Activated CD4-positive, alpha-beta T cell treated with anti-CD3 and anti-CD28 coated beads for 4 hours (primary cell): Measurements from ENCODE around the gene ZNF407.

ENCODE experiments used
- DNase-seq, 2 donors: peaks; one replicate each; pipeline ENCODE4 v3.0.0-alpha.2; 2020

The ZNF407 gene

DNA sequence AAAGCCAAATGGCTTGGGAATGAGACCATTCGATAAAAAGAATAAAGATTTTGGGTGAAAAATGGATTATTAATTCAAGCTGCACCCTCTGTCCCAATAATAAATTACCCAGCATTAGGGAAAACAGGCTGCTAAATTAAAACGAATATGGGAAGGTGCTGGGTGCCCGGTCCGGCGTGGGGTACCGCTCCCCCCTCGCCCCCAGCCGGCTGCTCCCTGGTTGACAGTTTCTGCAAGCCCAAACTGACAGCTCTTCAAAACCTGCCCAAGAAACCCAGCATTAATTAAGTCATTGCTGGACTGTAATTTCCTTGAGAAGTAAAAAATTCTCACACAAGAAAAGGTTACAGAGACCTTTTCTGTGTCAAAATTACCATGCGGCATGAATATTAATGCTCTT, 512.6 kb downstream of the ZNF407 start:
- DNase-seq, result no peak

DNA sequence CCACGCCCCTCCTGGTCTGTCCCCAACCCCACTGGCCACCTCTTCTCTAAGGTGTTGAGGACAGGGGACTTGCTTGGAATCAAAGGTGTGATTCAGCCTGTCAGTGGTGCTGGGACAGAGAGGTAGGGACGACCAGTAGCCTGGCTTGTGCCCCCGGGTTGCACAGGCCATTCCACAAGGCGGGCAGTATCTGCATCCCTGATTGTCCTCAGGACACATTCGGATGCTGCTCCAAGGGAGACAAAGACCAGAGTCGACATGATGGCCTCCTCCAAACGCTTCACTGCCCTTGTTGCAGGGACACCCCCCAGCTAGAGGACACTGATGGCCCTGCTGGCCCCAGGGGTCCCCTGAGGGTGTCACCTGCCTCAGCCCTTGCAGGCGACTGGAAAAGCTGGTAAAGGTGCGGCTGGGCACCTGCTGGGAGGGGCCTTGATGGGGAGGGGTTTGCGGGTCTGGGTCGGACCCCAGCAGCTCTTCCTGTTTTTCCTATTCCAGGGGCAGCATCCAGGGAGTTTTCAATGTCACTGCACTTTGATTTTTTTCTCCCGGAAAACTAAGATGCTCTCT, 513.3 kb downstream of the ZNF407 start:
- no peak for DNase-seq

DNA sequence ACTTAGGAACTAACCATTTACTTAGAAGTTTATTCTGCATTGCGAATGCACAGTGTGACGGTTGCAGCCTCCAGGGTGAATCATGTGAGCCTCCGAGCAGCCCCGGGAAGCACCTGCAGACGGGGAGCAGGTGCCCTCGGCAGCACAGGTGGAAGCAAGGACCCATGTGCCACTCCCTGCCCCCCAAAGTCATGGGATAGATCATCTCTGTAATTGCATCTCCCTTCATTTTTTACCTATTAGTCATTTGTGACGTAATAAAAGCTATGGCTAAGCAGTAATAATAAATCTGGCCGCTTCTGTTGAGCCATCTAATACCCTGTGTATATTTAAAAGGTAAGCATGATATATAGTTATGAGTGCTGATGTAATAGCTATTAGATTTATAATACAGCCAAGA, 514.1 kb downstream of the ZNF407 start:
- DNase-seq, result no peak

DNA sequence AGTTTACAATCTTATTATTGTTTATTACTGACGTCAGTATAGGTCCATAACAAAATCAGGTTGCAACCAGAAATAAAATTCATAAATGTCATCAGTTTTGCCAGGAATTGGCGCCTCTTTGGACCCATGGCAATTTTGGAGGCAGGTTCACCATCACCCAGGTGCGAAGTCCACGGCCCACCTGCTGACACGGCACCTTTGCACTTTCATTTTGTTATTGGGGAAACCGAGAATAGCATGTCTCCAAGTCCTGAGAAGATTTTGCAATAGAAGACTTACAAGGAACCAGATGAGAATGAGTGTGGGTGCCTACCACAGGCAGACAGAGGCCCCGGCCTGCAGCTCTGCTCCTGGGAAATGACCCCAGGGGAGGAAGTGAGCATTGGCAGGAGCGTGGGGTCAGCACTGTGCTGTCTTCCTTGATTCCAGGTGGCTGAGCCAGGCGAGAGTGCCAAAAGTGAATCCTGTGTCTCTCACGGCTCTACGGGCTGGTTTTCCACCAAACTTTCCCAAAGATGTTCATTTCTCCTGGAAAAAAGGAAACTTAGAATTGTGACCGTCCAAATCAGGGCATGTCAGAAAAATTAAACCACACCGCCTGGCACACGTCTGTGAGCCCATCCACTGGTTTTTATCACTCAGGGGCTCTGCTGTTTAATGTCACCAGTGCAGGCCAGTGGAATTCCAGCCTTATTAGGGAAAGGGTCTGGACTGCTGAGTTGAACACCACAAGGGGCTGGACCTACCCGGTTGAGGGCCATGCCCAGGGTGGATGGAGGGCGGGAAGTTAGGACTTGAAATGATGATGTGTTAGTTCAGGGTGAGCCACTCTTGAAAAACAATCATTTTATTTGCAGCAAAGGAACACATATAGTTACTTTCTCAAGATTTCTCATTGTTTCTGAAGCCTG, 514.8 kb downstream of the ZNF407 start:
- DNase-seq, result no peak

DNA sequence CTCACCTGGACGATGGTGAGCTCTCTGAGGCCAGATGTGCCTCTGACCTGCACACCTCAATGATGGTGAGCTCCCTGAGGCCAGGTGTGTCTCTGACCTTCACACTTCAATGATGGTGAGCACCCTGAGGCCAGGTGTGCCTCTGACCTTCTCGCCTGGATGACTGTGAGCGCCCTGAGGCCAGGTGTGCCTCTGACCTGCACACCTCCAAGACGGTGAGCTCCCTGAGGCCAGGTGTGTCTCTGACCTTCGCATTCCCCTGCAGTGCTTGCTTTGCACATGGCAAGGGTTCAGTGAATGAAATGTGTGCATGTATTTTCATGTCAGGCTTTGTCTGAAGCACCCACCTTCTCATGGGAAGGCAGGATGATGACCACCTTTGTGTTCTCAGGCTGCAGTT, 515.8 kb downstream of the ZNF407 start:
- DNase-seq, result no peak

DNA sequence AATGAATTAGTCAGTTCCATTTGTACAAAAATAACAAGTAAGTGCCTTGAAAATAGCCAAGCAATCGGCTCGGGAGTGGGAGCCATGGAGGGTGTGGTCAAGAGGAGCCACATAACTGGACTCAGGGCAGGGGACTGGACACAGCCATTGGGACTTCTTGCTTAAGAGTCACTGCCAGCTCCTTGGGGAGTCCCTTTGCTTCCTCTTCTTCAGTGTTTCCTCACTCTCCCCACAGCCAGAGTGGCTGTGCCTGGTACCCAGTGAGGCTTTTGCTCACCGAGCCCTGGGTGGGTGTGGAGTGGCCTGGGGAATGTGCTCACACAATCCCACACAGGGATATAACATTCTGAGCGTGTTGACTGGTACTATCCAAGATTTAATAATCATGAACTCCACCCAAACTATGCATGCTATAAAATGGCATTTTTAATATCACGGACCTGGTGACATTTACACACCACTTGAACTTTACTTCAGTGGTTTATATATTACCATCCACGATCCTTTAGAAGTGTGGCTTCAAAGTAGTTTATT, 516.6 kb downstream of the ZNF407 start:
- DNase-seq, result no peak
